Measurements from ENCODE around the gene CRISPLD2.

DNA sequence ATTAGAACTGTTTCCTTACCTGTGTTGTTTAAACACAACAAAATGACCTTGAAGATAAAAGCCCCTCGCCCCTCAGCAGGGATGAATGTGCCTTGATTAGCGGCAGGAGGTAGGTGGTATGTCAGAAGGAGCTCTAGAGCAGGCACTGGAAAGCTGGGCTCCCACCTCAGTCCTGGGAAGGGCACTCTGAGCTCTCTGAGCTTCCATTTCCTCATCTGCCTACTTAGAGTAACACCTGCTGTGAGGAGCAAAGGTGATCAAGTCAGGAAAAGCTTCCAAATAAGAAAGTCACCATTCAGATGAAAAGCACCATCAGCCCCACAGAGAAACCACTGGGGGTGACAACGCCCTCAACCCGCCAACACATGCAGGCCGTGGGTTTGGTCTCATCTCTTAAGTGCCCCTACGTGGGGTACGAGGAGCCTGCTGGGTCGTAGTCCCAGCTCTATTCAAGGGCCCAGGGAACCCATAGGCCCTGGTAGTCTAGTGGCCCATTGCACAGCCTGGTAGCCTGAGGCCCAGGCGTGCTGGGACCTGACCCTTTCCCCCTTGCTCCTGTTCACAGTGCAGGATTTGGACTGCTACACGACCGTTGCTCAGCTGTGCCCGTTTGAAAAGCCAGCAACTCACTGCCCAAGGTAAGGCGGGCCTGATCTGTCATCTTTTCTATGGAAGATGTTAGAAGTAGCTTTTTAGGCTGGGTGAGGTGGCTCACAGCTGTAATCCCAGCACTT is 57.3 kb downstream of the CRISPLD2 start:
- TF ChIP-seq, protein P1, sequence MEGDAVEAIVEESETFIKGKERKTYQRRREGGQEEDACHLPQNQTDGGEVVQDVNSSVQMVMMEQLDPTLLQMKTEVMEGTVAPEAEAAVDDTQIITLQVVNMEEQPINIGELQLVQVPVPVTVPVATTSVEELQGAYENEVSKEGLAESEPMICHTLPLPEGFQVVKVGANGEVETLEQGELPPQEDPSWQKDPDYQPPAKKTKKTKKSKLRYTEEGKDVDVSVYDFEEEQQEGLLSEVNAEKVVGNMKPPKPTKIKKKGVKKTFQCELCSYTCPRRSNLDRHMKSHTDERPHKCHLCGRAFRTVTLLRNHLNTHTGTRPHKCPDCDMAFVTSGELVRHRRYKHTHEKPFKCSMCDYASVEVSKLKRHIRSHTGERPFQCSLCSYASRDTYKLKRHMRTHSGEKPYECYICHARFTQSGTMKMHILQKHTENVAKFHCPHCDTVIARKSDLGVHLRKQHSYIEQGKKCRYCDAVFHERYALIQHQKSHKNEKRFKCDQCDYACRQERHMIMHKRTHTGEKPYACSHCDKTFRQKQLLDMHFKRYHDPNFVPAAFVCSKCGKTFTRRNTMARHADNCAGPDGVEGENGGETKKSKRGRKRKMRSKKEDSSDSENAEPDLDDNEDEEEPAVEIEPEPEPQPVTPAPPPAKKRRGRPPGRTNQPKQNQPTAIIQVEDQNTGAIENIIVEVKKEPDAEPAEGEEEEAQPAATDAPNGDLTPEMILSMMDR (IDR thresholded peaks at IDR 0.05) = no peak
- no peak for TF ChIP-seq POLR2A (IDR thresholded peaks at IDR 0.05)

Data from suprapubic skin (tissue), 3 donors.